Activated CD8-positive, alpha-beta memory T cell treated with anti-CD3 and anti-CD28 coated beads for 4 hours (primary cell): ENCODE measurements around the gene MEGF11.

Experiments used
- DNase-seq, 2 donors: peaks; one replicate each; pipeline ENCODE4 v3.0.0-alpha.2; 2020; ENCODE audit warnings: low read depth in 2 of 2

MEGF11 gene

GRCh38 chr15:65944404-65944803, 309.1 kb downstream of the MEGF11 start:
- DNase-seq, result no peak

- no peak for DNase-seq
Measured at GRCh38 chr15:65942436-65942835, 311.1 kb downstream of the MEGF11 start.

- no peak for DNase-seq
Measured at GRCh38 chr15:65940618-65940909, 313.0 kb downstream of the MEGF11 start.

GRCh38 chr15:65939901-65940617, 313.5 kb downstream of the MEGF11 start:
- DNase-seq, result no peak

GRCh38 chr15:65938604-65939003, 314.9 kb downstream of the MEGF11 start:
- DNase-seq, result no peak

- DNase-seq, result no peak
Measured at GRCh38 chr15:65937476-65937875, 316.1 kb downstream of the MEGF11 start.

GRCh38 chr15:65937054-65937453, 316.5 kb downstream of the MEGF11 start:
- no peak for DNase-seq

- DNase-seq, result no peak
Measured at GRCh38 chr15:65936282-65936681, 317.3 kb downstream of the MEGF11 start.

GRCh38 chr15:65935391-65935790, 318.2 kb downstream of the MEGF11 start:
- DNase-seq, result no peak

- DNase-seq, result no peak
Measured at GRCh38 chr15:65931221-65931620, 322.3 kb downstream of the MEGF11 start.

- no peak for DNase-seq
Measured at GRCh38 chr15:65930134-65930533, 323.4 kb downstream of the MEGF11 start.

- no peak for DNase-seq
Measured at GRCh38 chr15:65929573-65929972, 324.0 kb downstream of the MEGF11 start.

- DNase-seq, result no peak
Measured at GRCh38 chr15:65927545-65927944, 326.0 kb downstream of the MEGF11 start.

- DNase-seq, result no peak
Measured at GRCh38 chr15:65926899-65927298, 326.7 kb downstream of the MEGF11 start.

GRCh38 chr15:65926459-65926858, 327.1 kb downstream of the MEGF11 start:
- DNase-seq, result no peak

- no peak for DNase-seq
Measured at GRCh38 chr15:65925338-65925737, 328.2 kb downstream of the MEGF11 start.

- no peak for DNase-seq
Measured at GRCh38 chr15:65924004-65924403, 329.5 kb downstream of the MEGF11 start.

- no peak for DNase-seq
Measured at GRCh38 chr15:65923264-65923663, 330.3 kb downstream of the MEGF11 start.

GRCh38 chr15:65922621-65923020, 330.9 kb downstream of the MEGF11 start:
- DNase-seq, result no peak

GRCh38 chr15:65921780-65922179, 331.8 kb downstream of the MEGF11 start:
- no peak for DNase-seq

GRCh38 chr15:65920825-65921309, 332.7 kb downstream of the MEGF11 start:
- DNase-seq, result no peak

GRCh38 chr15:65920121-65920520, 333.4 kb downstream of the MEGF11 start:
- DNase-seq, result no peak

GRCh38 chr15:65919353-65919752, 334.2 kb downstream of the MEGF11 start:
- DNase-seq, result no peak

GRCh38 chr15:65918945-65919344, 334.6 kb downstream of the MEGF11 start:
- no peak for DNase-seq
